GM21723 (cell line): ENCODE results near the gene ZC3H15.
"Not testable (repeated sequence)": the region's sequence is repeated elsewhere in the genome, so short reads cannot be mapped to it uniquely, and the experiment has no call there.

ENCODE experiments used
- ATAC-seq: cut with Tn5 transposase; IDR thresholded peaks from one replicate; pipeline ENCODE4 v1.9.1; 2021; ENCODE audit warnings: mild to moderate bottlenecking, moderate library complexity; ENCODE audit not compliant: unreplicated experiment

ZC3H15 gene

DNA sequence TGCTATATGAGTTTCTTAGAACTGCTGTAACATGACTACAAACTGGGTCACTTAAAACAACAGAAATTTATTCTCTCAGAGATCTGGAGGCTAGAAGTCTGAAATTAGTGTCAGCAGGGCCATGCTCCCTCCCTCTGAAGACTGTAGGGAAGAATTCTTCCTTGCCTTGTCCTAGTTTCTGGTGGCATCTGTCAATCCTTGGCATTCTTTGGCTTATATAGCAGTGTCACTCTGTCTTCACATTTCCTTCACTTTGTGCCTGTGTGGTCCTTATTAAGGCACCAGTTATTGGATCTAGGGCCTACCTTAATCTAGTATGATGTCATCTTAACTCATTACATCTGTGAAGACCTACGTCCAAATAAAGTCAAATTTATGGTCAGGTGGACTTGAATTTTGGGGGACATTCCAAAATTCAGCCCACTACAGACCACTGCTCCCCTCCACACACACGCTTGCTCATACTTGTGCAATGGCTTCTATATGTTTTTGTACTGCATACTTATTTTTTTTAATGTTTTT is 7.6 kb downstream of the ZC3H15 start:
- no peak for ATAC-seq

DNA sequence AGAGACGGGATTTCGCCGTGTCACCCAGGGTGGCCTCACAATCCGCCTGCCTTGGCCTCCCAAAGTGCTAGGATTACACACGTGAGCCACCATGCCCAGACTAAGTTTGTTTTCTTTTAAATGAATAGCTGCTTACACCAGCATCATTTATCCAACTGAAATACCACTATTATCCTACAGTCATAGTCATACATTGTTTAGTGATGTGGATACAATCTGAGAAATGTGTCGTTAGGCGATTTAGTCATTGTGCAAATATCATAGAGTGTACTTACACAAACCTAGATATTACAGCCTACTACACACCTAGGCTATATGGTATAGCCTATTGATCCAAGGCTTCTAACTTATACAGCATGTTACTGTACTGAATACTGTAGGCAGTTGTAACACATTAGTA is 10.3 kb downstream of the ZC3H15 start:
- no peak for ATAC-seq

DNA sequence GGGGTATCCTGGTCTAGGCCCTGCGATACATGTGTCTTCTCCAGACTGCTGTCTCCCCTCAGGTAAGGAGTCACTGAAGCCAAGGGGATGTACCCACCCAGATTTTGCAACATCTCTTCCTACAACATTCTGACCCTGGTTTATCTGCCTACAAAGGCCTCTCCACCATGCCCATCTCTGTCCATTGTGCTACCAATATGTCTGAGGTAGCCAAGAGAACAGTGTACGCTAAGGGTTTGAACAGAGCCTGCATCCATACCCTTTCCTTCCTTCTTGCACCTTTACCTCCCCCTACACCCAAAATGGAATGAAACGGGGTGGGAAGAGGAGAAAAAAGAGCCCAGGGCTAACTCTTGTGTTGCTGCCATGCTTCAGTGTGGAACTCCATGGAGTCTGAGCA is 11.9 kb downstream of the ZC3H15 start:
- no peak for ATAC-seq

DNA sequence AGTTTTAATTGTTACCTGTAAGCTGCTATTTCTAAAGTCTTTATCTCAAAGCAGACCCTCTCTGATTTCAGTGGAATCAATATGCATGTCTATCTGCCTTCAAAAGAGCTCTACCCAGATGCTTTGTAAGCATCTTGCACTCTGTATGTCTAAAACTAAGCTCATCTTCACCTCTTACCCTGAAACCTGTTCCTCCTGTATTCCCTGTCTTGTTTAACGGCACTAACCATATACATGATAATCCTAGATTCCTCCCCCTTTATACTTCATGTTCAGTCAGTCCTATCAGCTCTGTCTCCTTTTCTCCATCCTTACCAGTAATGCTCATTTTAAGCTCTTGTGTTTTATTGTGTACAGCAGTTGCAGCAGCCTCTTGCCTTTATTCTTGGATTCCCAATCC is 12.8 kb downstream of the ZC3H15 start:
- ATAC-seq = no peak

DNA sequence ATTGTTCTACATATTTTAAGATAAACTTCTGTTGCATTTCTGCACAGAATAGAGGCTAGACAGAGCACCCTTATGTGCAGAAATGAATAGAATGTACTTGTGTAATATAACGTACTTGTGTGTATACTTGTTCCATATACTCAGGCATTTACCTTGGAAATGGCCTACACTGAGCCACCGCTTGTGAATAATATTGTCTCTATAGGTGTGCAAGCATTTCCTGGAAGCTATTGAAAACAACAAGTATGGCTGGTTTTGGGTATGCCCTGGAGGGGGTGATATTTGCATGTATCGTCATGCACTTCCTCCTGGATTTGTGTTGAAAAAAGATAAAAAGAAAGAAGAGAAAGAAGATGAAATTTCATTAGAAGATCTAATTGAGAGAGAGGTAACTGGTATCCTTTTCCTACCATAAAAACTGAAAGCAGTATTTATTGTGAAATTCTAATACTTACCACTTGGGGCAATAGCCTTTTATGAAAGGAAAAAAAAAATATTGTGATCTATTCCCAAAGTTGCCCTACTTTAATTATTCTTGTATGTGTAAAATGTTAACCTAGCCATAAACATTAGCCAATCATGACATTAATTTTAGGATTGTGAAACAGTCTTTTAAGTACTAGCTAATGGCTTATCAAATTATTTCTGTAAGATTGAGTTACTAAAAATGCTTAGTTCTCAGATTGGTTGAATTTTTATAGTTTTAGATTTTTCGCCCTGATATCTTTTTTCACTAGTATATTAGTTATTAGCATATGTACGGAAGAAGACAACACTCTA is 18.0 kb downstream of the ZC3H15 start:
- no peak for ATAC-seq

DNA sequence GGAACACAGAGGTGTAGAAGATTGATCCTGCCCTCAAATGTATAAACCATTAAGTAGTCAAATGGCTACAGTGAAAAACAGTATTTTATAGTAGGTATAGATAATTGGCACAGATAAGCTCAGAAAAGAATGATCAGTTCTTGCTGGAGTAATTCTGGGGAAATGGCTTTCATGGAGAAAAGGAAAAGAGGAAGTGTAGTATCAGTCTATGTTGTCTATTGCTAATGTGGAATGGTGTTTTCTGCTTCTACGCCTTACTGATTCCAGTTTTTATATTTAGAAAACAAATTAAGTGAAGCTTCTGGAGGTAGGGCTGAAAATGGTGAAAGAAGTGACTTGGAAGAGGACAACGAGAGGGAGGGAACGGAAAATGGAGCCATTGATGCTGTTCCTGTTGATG is 22.2 kb downstream of the ZC3H15 start:
- ATAC-seq = no peak

DNA sequence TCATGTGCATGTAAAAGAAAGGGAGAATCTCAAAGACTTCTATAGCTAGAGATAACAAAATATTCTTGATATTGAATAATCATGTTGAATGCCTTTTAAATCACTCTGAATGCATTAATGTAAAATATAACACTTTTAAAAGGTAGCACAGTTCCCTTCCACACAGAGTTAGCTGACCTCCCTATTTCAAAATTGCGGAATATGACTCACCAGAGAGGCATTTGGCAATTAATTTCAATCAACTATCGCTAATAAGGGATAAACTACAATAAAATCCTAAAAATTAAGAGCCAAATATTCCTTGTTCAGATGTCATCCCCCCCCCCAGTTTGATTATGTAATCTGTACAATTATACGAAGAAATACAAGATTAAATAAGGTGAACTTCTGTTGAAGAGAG is 29.3 kb downstream of the ZC3H15 start:
- ATAC-seq = no peak

DNA sequence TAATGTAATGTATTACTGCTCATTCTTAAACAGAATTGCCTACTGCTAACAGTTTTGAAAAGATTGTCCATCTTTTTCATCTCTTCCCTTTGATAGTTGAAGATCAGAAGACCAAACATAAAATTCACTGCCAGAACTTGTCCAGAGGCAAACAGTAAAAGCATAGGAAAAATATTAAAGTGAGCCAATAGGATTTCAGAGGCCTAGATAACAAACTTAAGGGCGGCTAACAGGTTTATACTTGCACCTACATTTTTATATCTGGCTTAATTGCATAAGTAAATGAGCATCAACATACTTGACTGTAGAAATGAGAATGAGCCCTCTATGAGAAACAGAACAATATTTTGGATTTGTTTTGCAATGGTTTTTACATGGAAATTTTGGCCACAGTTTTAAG is 30.3 kb downstream of the ZC3H15 start:
- no peak for ATAC-seq

DNA sequence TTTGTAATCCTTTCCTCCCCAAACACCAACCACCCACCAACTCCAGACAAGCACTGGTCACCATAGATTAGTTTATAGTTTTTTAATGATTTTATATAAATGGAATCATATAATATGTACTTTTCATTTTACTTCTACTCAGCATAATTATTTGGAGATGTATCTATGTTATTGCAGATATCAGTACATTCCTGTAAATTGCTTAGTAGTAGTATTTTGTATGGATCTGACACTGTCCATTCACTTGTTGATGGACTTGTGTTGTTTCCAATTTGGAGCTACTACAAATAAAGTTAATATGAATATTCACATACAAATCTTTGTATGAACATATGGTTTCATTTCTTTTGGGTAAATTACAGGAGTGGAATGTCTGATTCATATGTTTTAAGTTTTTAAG is 31.0 kb downstream of the ZC3H15 start:
- no peak for ATAC-seq

DNA sequence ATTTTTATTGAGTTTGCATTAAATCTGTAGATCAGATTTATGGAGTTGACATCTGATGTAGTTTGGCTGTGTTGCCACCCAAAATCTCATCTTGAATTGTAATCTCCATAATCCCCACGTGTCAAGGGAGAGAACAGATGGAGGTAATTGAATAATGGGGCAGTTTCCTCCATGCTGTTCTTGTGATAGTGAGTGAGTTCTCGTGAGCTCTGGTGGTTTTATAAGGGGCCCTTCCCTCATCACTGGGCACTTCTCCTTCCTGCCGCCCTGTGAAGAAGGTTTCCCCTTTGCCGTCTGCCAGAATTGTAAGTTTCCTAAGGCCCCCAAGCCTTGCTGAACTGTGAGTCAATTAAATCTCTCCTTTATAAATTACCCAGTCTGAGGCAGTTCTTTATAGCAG is 32.2 kb downstream of the ZC3H15 start:
- ATAC-seq = no peak

DNA sequence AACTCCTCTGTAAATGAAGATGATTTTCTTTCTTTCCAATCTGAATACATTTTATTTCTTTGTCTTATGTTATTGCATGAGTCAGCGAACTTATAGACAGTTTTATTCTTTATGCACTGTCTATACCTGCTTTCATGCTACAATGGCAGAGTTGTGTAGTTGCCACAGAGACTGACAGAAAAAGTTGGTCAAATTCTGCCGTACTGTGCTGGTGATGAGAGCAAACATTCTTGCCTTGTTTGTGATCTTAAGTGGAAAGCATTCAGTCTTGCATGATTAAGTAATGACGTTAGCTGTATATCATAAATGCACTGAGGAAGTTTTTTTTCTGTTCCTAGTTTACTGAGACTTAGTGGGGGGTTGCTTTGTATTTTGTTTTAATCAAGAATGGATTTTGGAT is 32.9 kb downstream of the ZC3H15 start:
- ATAC-seq = no peak

DNA sequence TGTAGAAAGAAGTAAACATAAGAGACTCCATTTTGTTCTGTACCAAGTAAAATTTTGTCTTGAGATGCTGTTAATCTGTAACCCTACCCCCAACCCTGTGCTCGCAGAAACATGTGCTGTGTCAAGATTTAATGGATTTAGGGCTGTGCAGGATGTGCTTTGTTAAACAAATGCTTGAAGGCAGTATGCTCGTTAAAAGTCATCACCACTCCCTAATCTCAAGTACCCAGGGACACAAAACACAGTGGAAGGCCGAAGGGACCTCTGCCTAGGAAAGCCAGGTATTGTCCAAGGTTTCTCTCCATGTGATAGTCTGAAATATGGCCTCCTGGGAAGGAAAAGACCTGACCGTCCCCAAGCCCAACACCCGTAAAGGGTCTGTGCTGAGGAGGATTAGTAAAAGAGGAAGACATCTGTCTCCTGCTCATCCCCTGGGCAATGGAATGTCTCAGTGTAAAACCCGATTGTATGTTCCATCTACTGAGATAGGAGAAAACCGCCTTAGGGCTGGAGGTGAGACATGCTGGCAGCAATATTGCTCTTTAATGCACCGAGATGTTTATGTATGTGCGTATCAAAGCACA is 35.6 kb downstream of the ZC3H15 start:
- ATAC-seq = not testable (repeated sequence)

DNA sequence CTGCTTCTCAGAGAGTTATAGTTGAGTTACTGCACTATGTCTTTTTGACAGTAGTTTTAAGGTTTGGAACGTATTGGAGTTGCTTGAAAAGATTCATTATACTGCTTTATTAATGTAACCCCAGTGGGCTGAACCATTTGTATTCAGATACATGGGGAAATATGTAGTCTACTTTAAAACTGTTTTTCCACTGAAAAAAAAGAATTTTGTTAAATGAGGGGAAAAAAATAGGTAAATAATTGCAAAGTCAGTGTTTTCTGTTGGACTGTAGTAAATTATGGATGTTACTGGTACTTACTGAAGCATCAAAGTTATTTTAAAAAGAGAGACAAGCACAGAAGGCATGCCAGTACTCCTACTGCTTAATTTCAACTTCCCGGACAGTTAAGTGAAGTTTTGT is 36.4 kb downstream of the ZC3H15 start:
- no peak for ATAC-seq

DNA sequence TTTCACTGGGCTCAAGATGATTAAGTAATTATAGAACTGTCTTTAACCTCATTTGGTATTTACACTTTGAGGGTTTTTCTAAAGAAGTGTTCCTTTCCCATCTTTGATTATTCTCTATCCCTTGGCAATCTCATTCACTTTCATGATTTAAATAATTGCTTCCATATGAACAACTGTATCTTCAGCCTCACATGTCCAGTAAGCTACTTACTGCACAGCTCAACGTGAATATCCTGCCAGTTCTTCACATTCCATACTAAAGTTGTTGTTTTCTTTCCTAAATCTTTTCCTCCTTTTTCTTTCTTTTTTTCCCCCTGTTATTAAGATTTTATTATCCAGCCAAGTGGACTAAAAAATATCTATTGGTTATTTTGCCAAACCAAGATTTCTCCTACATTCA is 37.7 kb downstream of the ZC3H15 start:
- ATAC-seq = no peak

DNA sequence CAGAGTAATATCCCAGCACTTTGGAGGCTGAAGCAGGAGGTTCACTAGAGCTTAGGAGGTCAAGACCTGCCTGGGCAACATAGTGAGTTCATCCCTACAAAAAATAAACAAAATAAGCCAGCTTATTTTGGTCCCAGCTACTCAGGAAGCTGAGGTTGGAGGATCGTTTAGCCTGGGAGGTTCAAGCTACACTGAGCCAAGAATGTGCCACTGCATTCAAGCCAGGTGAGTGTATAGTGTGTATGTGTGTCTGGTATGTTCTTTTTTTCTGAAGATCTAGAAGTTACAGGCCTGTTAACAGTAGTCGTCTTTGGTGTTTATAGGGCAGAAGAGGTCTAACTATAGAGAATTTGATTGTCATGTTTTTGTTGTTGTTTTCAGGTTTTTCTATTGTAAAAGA is 40.2 kb downstream of the ZC3H15 start:
- ATAC-seq = no peak

DNA sequence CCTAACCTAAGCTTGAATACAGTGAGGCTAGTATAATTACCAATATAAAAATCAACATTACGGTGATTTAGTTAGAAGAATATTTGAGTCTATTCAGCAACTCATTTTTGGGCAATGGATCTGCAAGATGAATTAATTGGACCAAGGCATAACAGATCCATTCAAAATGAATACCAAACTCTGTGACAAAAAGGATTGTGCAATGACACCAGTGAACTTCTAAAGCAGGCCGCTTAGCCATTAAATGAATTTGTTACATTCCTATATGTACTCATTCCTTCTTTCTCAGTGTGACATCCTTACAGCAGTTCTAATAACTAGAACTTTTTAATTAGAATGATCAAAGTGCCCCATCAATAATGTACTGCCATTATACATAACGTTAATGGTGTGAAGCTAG is 44.3 kb downstream of the ZC3H15 start:
- ATAC-seq = no peak

DNA sequence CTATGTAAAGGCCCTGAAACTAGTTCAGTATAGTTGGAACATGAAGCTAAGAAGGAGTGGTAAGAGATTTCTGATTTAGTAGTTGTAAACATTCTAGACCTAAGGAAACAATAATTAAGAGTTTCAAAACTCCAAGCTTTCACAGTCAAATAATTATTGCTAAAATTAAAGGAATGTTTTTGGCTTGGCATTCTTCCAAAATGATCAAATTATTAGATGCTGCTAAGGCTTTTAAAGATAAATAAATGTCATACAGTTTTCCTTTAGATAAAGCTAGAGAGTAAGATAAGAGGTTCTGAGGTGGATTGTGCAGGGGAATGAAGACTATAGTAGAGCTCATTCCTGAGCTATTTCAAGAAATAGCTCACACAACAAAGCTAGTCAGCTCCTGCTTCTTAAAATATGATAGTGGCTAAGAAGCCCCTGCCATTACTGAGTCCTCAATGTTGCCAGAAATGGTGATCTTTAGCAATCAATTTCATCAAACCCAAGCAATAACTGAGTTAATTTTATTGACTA is 45.3 kb downstream of the ZC3H15 start:
- no peak for ATAC-seq

DNA sequence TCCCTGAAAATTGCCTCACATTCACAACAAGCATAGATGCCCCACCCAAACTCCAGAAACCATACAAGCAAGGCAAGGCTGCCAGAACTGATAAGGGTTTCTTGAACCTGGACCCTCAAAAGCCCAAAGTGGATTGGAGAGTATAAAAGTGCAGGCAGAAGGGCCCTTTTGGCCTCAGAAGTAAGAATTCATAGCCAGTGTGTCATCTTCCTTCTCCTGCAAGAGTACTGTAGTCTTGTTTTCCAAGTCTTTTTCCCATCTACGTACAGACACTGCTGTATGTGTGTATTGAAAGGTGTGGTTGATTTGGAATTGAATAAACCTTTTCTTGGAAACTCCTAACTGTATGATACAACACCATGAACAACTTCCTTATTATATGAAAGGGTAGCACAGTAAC is 46.8 kb downstream of the ZC3H15 start:
- no peak for ATAC-seq

DNA sequence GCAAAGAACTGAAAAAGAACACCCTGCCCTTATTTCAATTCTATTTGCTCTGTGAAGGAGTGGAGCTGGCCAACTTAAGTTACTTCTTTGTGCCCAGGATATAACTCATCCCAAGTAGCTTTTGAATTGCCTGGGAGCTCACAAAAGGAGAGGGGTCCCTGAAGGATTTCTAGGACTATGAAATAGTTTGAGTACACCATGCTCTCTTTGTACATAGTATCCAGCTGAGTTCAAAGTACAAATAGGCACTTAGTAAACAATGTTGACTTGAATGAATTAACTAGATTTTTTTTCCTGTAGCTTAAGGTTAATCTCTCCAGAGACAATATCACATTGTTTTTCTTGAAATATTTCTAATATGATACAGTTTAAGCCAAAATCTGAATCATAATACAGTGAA is 47.7 kb downstream of the ZC3H15 start:
- ATAC-seq = no peak

DNA sequence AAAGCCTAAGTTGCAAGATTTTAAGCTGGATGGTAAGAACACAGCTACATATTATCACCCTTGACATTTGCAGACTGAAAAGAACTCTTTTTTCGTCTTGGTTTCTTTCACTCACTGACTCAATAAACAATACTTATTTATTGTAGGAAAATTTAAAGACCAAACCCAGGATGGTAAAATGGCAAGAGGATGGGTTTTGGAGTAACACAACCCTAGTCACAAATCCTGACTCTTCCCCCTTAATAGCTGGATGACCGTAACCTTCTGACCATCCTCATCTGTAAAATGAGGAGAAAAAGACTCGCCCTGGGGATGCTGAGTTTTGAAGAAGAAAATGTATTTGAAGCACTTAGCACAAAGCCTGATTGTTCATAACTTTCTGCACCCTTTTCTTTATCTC is 48.3 kb downstream of the ZC3H15 start:
- ATAC-seq = no peak

DNA sequence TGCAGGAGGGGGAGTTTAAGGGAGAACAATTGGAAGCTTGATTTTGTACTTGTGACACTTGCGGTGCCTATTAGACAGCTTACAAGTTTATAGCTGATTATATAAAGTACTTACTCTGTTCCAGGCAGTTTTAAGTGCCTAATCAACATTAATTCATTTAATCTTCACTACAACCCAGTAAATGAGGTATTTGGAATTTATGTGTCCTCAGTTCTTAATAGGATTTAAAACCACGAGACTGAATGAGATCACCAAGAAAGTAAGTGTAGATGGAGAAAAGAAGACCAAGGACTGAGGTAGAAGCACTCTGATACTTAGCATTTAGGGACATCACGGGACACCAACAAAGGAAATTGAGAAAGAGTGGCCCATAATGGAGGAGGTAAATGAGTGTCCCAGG is 49.8 kb downstream of the ZC3H15 start:
- ATAC-seq = no peak

DNA sequence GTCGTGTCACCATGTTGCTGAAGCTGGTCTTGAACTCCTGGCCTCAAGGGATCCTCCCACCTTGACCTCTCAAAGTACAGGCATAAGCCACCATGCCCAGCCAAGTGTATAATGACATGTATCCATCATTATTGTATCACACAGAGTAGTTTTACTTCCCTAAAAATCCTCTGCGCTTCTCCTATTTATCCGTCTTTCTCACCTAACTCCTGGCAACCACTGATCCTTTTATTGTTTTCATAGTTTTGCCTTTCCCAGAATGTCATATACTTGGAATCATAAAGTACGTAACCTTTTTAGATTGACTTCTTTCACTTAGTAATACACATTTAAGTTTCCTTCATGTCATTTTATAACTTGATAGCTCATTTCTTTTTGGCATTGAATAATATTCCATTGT is 51.0 kb downstream of the ZC3H15 start:
- ATAC-seq = no peak

DNA sequence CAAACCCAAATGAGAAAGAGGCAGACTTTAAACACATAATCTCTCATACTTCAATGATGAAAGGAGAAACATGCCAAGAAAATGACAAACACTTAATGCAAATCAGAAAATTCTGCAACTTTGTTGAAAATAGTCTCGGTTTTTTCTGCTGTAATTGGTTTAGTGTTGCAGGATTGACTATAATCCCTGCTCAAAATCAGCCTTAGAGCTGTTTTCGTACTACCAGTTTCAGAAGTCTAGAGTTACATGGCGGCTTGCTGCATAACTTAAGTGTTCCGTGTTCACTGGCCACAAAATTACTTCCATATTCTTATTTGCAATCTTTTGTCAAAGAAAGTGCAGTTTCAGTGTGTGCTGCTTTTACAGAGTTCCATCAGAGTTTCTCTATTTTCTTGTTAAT is 54.9 kb downstream of the ZC3H15 start:
- ATAC-seq = no peak
